Psoas muscle (tissue), 8 donors: Measurements from ENCODE around the gene NCKAP5L. TPM values are rescaled to one million over a fixed set of nuclear protein-coding genes. Genes with fewer than 3 reads are reported as not detected.

Source experiments
- ATAC-seq, 4 donors: fragments of 200-7000 bp; cut with Tn5 transposase; one replicate each; pipeline ENCODE4 v1.9.1; 2020; ENCODE audit warnings: moderate library complexity in 3 of 4, mild to moderate bottlenecking in 2 of 4
- DNase-seq, 2 donors: peaks; one replicate each; pipeline ENCODE4 v3.0.0-alpha.2; 2020
- H3K27ac ChIP-seq: fragments of 200-600 bp; one replicate; pipeline ENCODE4 v1.8.0; 2022
- H3K27me3 ChIP-seq, 3 donors: fragments of 200-600 bp in 1 of 3; one replicate each; pipeline versions ENCODE4 v1.6.1 to v1.8.0; 2013 to 2022; ENCODE audit warnings: low read length in 2 of 3, mild to moderate bottlenecking in 2 of 3, moderate library complexity in 1 of 3; ENCODE audit not compliant: insufficient read depth in 3 of 3
- H3K36me3 ChIP-seq, 2 donors: fragments of 200-600 bp in 1 of 2; one replicate each; pipeline versions ENCODE4 v1.6.1 to v1.8.0; 2013 to 2022; ENCODE audit warnings: low read depth in 1 of 2, mild to moderate bottlenecking in 1 of 2, moderate library complexity in 1 of 2; ENCODE audit not compliant: insufficient read depth in 1 of 2
- H3K4me1 ChIP-seq: fragments of 200-600 bp; one replicate; pipeline ENCODE4 v1.8.0; 2022
- H3K4me3 ChIP-seq: fragments of 200-600 bp; one replicate; pipeline ENCODE4 v1.8.0; 2022; ENCODE audit warnings: mild to moderate bottlenecking
- H3K9me3 ChIP-seq: fragments of 200-600 bp; one replicate; pipeline ENCODE4 v1.8.0; 2022
- CTCF ChIP-seq: fragments of 200-600 bp; IDR thresholded peaks from one replicate; pipeline ENCODE4 v1.8.0; 2022; ENCODE audit warnings: antibody characterized with exemption
- WGBS, 3 donors: extraction: QIAGEN DNeasy Blood & Tissue Kit; methylation state at CpG; one replicate each; pipeline versions ENCODE4 v1.1.6 to v1.1.7; 2013; 5-methylcytosine and 5-hydroxymethylcytosine counted together
- intact Hi-C, 2 donors: fragments of 100-400 bp; cut with DNase I; formaldehyde crosslinking; loops; one replicate each; pipeline versions ENCODE4 v1.11.0 to v1.14.2; 2022
- polyA plus RNA-seq, 3 donors: library from polyadenylated mRNA; stranded (reverse); fragments of 200-250 nt; gene quantifications; one replicate each; pipeline ENCODE4 v1.2.3, GENCODE V29; 2013
- total RNA-seq, 4 donors: library from RNA; stranded (reverse); fragmentation: NEBNext Ultra II Directional in 2 of 4; extraction: Animal tissue kit (Norgen Biotek cat#: 25700) in 2 of 4; gene quantifications; one replicate each; pipeline versions ENCODE4 v1.2.1 to v1.2.4, GENCODE V29; 2021 to 2023
- donor health status: healthy with polysubstance abuse.
- donor health status: DM: no; HTN: no; CAD: no; lungs with moderate emphysema.
- donor health status: Bipolar disorder and iron deficiency.
- donor health status: healthy.
- donor health status: DM: yes; HTN: yes; CAD: no.
- donor health status: DM: no; HTN: no; CAD: no.
- donor health status: DM: no; HTN: no; CAD: no.
- donor health status: DM: yes; HTN: yes; CAD: no.

The NCKAP5L gene
- total and polyA plus RNA-seq, 7 donors, result 6.8 to 16.5 (median 11.7) TPM

- Histone ChIP-seq H3K4me3 (no peak overlapping the region), H3K27ac (peak overlapping the region; percentile 23), H3K36me3 (peaks cover 0 to 6% of the 10 kb centered on the region in 2 donors), H3K27me3 (no peaks in the 10 kb centered on the region), H3K4me1 (peaks cover 38% of the 10 kb centered on the region), H3K9me3 (no peaks in the 10 kb centered on the region)
- WGBS, 3 donors, result 59 to 61% (median 60%) methylated on average over 10 of the region's 10 CpGs
- no peak for TF ChIP-seq CTCF
- DNase-seq, result no peak
- ATAC-seq, result no peak
- intact Hi-C loops, result no loop called here
These were observed 6.6 kb downstream of the NCKAP5L start for GRCh38 chr12:49821373-49822287.

- H3K4me3 ChIP-seq, result no peak overlapping the region
- peaks cover 0 to 16% of the 10 kb centered on the region in 2 donors for H3K36me3 ChIP-seq
- ATAC-seq (peak; percentile 34 to 65 (median 50)), DNase-seq (no peak)
- H3K27me3 ChIP-seq, result no peaks in the 10 kb centered on the region
- H3K9me3 ChIP-seq, result no peaks in the 10 kb centered on the region
- peaks cover 22% of the 10 kb centered on the region for H3K4me1 ChIP-seq
- TF ChIP-seq CTCF, result no peak
- peak overlapping the region; percentile 6 for H3K27ac ChIP-seq
- WGBS, 3 donors, result 38 to 48% (median 46%) methylated on average over 2 of the region's 2 CpGs
- intact Hi-C loops, result no loop called here
These were observed 8.4 kb downstream of the NCKAP5L start for GRCh38 chr12:49819786-49820185.

GRCh38 chr12:49818241-49818895, 9.8 kb downstream of the NCKAP5L start:
- no peak overlapping the region for H3K27ac ChIP-seq
- intact Hi-C loops, result no loop called here
- no peak for TF ChIP-seq CTCF
- H3K9me3 ChIP-seq, result no peaks in the 10 kb centered on the region
- H3K27me3 ChIP-seq, result no peaks in the 10 kb centered on the region
- H3K4me3 ChIP-seq, result no peak overlapping the region
- ATAC-seq, result no peak
- peaks cover 13% of the 10 kb centered on the region for H3K4me1 ChIP-seq
- 69 to 77% (median 72%) methylated on average over 7 of the region's 7 CpGs for WGBS, 3 donors
- H3K36me3 ChIP-seq, result peaks cover 0 to 16% of the 10 kb centered on the region in 2 donors
- DNase-seq, result no peak

- H3K4me1 ChIP-seq, result peaks cover 26% of the 10 kb centered on the region
- TF ChIP-seq CTCF, result no peak
- ATAC-seq (no peak), DNase-seq (no peak)
- H3K27ac ChIP-seq, result no peak overlapping the region
- intact Hi-C loops, result no loop called here
- H3K36me3 ChIP-seq, result peaks cover 0 to 11% of the 10 kb centered on the region in 2 donors
- H3K9me3 ChIP-seq, result no peaks in the 10 kb centered on the region
- no peaks in the 10 kb centered on the region for H3K27me3 ChIP-seq
- no peak overlapping the region for H3K4me3 ChIP-seq
- WGBS, 3 donors, result 39 to 57% (median 50%) methylated on average over 1 of the region's 1 CpG
These were observed 15.1 kb downstream of the NCKAP5L start for GRCh38 chr12:49813131-49813530.
